ENCODE data around the gene RPS6KB2.
A peak's percentile ranks its signal among the peaks of the same experiment; 100 is the strongest.

The RPS6KB2 gene

GRCh38 chr11:67455054-67455453 is 26.8 kb downstream of the RPS6KB2 start, which contains the start of gene CABP4:
TSS of gene CABP4 (plus strand) at chr11:67455354. CDS start at chr11:67455424, 70 bp downstream.
- Histone ChIP-seq H4K91ac (ENCODE audit: low read depth, low read length) (no peak within 1 kb of the TSS), H4K8ac (ENCODE audit: low read depth, low read length) (no peak within 1 kb of the TSS), H3K14ac (ENCODE audit: low read length) (no peak within 1 kb of the TSS)

DNA sequence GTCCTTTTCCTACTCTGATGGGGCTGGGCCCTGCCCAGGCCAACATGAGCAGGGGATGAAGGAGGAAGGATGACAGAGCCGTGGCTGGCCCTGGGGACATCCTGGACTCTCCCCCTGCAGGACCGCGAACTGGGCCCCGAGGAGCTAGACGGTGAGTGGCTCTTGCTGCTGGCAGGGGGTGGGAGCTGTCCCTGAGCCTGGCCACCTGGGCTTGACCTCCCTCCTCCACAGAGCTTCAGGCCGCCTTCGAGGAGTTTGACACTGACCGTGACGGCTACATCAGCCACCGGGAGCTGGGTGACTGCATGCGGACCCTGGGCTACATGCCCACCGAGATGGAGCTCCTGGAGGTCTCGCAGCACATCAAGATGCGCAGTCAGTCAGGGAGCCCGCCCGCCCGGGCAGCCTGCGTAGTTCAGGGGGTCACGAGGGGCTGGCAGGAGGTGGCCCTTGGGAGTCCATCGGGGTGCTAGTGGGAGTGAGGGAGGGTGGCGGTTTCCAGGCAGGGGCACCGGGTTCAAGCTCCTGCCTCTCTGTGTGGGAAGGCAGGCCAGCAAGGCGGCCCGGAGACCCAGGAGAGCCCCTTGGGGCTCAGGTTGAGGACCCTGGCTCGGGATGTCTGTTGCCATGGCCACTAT is 27.9 kb downstream of the RPS6KB2 start:
- Histone ChIP-seq H3K9me3 (ENCODE audit: insufficient read depth, low read depth, low read length) (peaks cover 4% of the 10 kb centered on the region), H2BK5ac (ENCODE audit: low read depth, low read length, poor library complexity) (no peak overlapping the region), H3K4me2 (ENCODE audit: low read length) (no peak overlapping the region), H4K8ac (ENCODE audit: low read depth, low read length) (no peak overlapping the region), H3K23ac (ENCODE audit: low read length) (no peak overlapping the region), H3K18ac (ENCODE audit: low read length) (no peak overlapping the region), H3K79me1 (ENCODE audit: low read length) (no peaks in the 10 kb centered on the region), H2AFZ (ENCODE audit: insufficient read depth, low read length, poor library complexity) (no peak overlapping the region), H3K4ac (ENCODE audit: low read depth, low read length) (no peak overlapping the region), H3K27me3 (ENCODE audit: insufficient read depth, low read length) (no peaks in the 10 kb centered on the region), H3K79me2 (ENCODE audit: control insufficient read depth, insufficient read depth, low read length, poor library complexity) (no peaks in the 10 kb centered on the region), H3K36me3 (ENCODE audit: control insufficient read depth in 1 of 2, insufficient read depth in 2 of 2, low read length in 2 of 2) (no peaks in the 10 kb centered on the region), H4K91ac (ENCODE audit: low read depth, low read length) (no peak overlapping the region), H3K4me1 (ENCODE audit: control insufficient read depth in 1 of 2, insufficient read depth in 2 of 2, low read length in 2 of 2) (no peaks in the 10 kb centered on the region), H3K27ac (ENCODE audit: low read depth, low read length) (no peak overlapping the region), H3K14ac (ENCODE audit: low read length) (no peak overlapping the region), H3K4me3 (ENCODE audit: low read depth, low read length) (no peak overlapping the region), H2BK120ac (ENCODE audit: insufficient read depth, low read length, poor library complexity) (no peak overlapping the region), H2AK5ac (ENCODE audit: low read length) (no peak overlapping the region), H2BK12ac (ENCODE audit: low read length) (no peak overlapping the region), H4K12ac (ENCODE audit: low read depth, low read length) (no peak overlapping the region), H3K9ac (ENCODE audit: low read length) (no peak overlapping the region)
- DNase-seq = no peak
- WGBS (ENCODE audit: extremely low coverage, insufficient coverage, insufficient read length) = no CpG with 5 or more reads among the region's 25 CpGs

More at GRCh38 chr11:67455054-67455453, 26.8 kb downstream of the RPS6KB2 start, which contains the start of gene CABP4:
- H3K27me3 ChIP-seq (ENCODE audit: insufficient read depth, low read length) = no peaks in the 10 kb centered on the region
- H2AFZ ChIP-seq (ENCODE audit: insufficient read depth, low read length, poor library complexity) = no peak within 1 kb of the TSS
- H3K4ac ChIP-seq (ENCODE audit: low read depth, low read length) = no peak within 1 kb of the TSS
- no peak within 1 kb of the TSS for H3K23ac ChIP-seq (ENCODE audit: low read length)
- H2BK5ac ChIP-seq (ENCODE audit: low read depth, low read length, poor library complexity) = no peak within 1 kb of the TSS
- no peak within 1 kb of the TSS for H3K4me3 ChIP-seq (ENCODE audit: low read depth, low read length)
- H2AK5ac ChIP-seq (ENCODE audit: low read length) = no peak within 1 kb of the TSS
- H3K36me3 ChIP-seq (ENCODE audit: control insufficient read depth in 1 of 2, insufficient read depth in 2 of 2, low read length in 2 of 2) = no peaks in the 10 kb centered on the region
- no CpG with 5 or more reads among the region's 3 CpGs for WGBS (ENCODE audit: extremely low coverage, insufficient coverage, insufficient read length)
- DNase-seq = no peak
- H2BK120ac ChIP-seq (ENCODE audit: insufficient read depth, low read length, poor library complexity) = no peak within 1 kb of the TSS
- H4K12ac ChIP-seq (ENCODE audit: low read depth, low read length) = no peak within 1 kb of the TSS
- no peak within 1 kb of the TSS for H3K4me2 ChIP-seq (ENCODE audit: low read length)
- no peaks in the 10 kb centered on the region for H3K4me1 ChIP-seq (ENCODE audit: control insufficient read depth in 1 of 2, insufficient read depth in 2 of 2, low read length in 2 of 2)
- H3K79me1 ChIP-seq (ENCODE audit: low read length) = no peaks in the 10 kb centered on the region
- H3K9ac ChIP-seq (ENCODE audit: low read length) = no peak within 1 kb of the TSS
- peaks cover 4% of the 10 kb centered on the region for H3K9me3 ChIP-seq (ENCODE audit: insufficient read depth, low read depth, low read length)
- H2BK12ac ChIP-seq (ENCODE audit: low read length) = no peak within 1 kb of the TSS
- no peaks in the 10 kb centered on the region for H3K79me2 ChIP-seq (ENCODE audit: control insufficient read depth, insufficient read depth, low read length, poor library complexity)
- H3K18ac ChIP-seq (ENCODE audit: low read length) = no peak within 1 kb of the TSS
- H3K27ac ChIP-seq (ENCODE audit: low read depth, low read length) = no peak within 1 kb of the TSS

DNA sequence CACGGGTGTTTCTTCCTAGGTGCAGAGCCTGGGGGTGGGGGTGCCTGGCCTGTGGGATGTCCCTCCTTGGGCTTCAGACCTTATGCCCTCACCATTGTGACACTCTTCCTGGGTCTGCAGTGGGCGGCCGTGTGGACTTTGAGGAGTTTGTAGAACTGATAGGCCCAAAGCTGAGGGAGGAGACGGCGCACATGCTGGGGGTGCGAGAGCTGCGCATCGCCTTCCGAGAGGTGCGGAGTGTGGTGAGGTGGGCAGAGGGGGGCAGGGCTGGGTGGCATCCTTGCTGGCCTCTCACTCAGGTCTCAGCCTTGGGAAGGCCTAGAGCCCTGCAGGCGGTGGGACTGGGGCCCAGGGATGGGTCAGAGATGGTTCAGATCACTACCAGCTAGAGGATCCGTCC is 29.2 kb downstream of the RPS6KB2 start:
- no peak for DNase-seq
- Histone ChIP-seq H3K23ac (ENCODE audit: low read length) (no peak overlapping the region), H3K18ac (ENCODE audit: low read length) (no peak overlapping the region), H3K79me1 (ENCODE audit: low read length) (no peaks in the 10 kb centered on the region), H3K4me1 (ENCODE audit: control insufficient read depth in 1 of 2, insufficient read depth in 2 of 2, low read length in 2 of 2) (no peaks in the 10 kb centered on the region), H2BK12ac (ENCODE audit: low read length) (no peak overlapping the region), H2BK120ac (ENCODE audit: insufficient read depth, low read length, poor library complexity) (no peak overlapping the region), H3K9me3 (ENCODE audit: insufficient read depth, low read depth, low read length) (peaks cover 2% of the 10 kb centered on the region), H3K4me3 (ENCODE audit: low read depth, low read length) (peak overlapping the region; percentile 10), H3K4me2 (ENCODE audit: low read length) (no peak overlapping the region), H3K4ac (ENCODE audit: low read depth, low read length) (no peak overlapping the region), H2AK5ac (ENCODE audit: low read length) (no peak overlapping the region), H4K8ac (ENCODE audit: low read depth, low read length) (no peak overlapping the region), H3K79me2 (ENCODE audit: control insufficient read depth, insufficient read depth, low read length, poor library complexity) (no peaks in the 10 kb centered on the region), H4K91ac (ENCODE audit: low read depth, low read length) (no peak overlapping the region), H2AFZ (ENCODE audit: insufficient read depth, low read length, poor library complexity) (no peak overlapping the region), H4K12ac (ENCODE audit: low read depth, low read length) (no peak overlapping the region), H3K36me3 (ENCODE audit: control insufficient read depth in 1 of 2, insufficient read depth in 2 of 2, low read length in 2 of 2) (no peaks in the 10 kb centered on the region), H3K9ac (ENCODE audit: low read length) (no peak overlapping the region), H3K27ac (ENCODE audit: low read depth, low read length) (no peak overlapping the region), H3K27me3 (ENCODE audit: insufficient read depth, low read length) (no peaks in the 10 kb centered on the region), H2BK5ac (ENCODE audit: low read depth, low read length, poor library complexity) (no peak overlapping the region), H3K14ac (ENCODE audit: low read length) (no peak overlapping the region)
- no CpG with 5 or more reads among the region's 12 CpGs for WGBS (ENCODE audit: extremely low coverage, insufficient coverage, insufficient read length)

DNA sequence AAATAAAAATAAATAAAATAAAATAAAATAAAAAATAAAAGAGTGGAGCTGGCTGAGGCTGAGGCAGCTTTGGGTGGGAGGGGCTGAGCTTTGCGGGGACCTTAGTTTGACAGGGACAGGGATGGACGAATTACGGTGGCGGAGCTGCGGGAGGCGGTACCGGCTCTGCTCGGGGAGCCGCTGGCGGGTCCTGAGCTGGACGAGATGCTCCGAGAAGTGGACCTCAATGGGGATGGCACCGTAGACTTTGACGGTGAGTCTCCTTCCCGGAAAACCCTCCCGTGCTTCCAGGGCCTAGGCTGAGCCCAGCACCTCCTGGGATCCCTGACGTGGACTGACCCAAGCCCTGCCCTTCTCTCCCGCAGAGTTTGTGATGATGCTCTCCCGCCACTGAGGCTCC is 30.0 kb downstream of the RPS6KB2 start:
- no peak overlapping the region for H3K9ac ChIP-seq (ENCODE audit: low read length)
- H3K23ac ChIP-seq (ENCODE audit: low read length) = no peak overlapping the region
- H3K4me1 ChIP-seq (ENCODE audit: control insufficient read depth in 1 of 2, insufficient read depth in 2 of 2, low read length in 2 of 2) = no peaks in the 10 kb centered on the region
- H2AK5ac ChIP-seq (ENCODE audit: low read length) = no peak overlapping the region
- no peak overlapping the region for H3K4me3 ChIP-seq (ENCODE audit: low read depth, low read length)
- no peak for DNase-seq
- H3K4me2 ChIP-seq (ENCODE audit: low read length) = no peak overlapping the region
- no CpG with 5 or more reads among the region's 19 CpGs for WGBS (ENCODE audit: extremely low coverage, insufficient coverage, insufficient read length)
- H3K36me3 ChIP-seq (ENCODE audit: control insufficient read depth in 1 of 2, insufficient read depth in 2 of 2, low read length in 2 of 2) = no peaks in the 10 kb centered on the region
- H3K79me2 ChIP-seq (ENCODE audit: control insufficient read depth, insufficient read depth, low read length, poor library complexity) = no peaks in the 10 kb centered on the region
- H3K27ac ChIP-seq (ENCODE audit: low read depth, low read length) = no peak overlapping the region
- H3K79me1 ChIP-seq (ENCODE audit: low read length) = no peaks in the 10 kb centered on the region
- no peak overlapping the region for H3K14ac ChIP-seq (ENCODE audit: low read length)
- H2BK12ac ChIP-seq (ENCODE audit: low read length) = no peak overlapping the region
- no peak overlapping the region for H2BK120ac ChIP-seq (ENCODE audit: insufficient read depth, low read length, poor library complexity)
- no peak overlapping the region for H2AFZ ChIP-seq (ENCODE audit: insufficient read depth, low read length, poor library complexity)
- no peak overlapping the region for H4K8ac ChIP-seq (ENCODE audit: low read depth, low read length)
- no peaks in the 10 kb centered on the region for H3K27me3 ChIP-seq (ENCODE audit: insufficient read depth, low read length)
- H4K12ac ChIP-seq (ENCODE audit: low read depth, low read length) = no peak overlapping the region
- no peak overlapping the region for H2BK5ac ChIP-seq (ENCODE audit: low read depth, low read length, poor library complexity)
- H3K9me3 ChIP-seq (ENCODE audit: insufficient read depth, low read depth, low read length) = no peaks in the 10 kb centered on the region
- H3K4ac ChIP-seq (ENCODE audit: low read depth, low read length) = no peak overlapping the region
- no peak overlapping the region for H3K18ac ChIP-seq (ENCODE audit: low read length)
- peak overlapping the region; percentile 15 for H4K91ac ChIP-seq (ENCODE audit: low read depth, low read length)

Measured in trophoblast cell (in vitro differentiated cells and primary cell).